Activated naive CD8-positive, alpha-beta T cell treated with anti-CD3 and anti-CD28 coated beads, Interleukin-2, amount 10 ng/mL, durations not matched to agents 7 days and 5 days (primary cell): Measurements from ENCODE around the gene SNORC. TPM values are rescaled to one million over a fixed set of nuclear protein-coding genes. Genes with fewer than 3 reads are reported as not detected.
"Not testable (repeated sequence)": the region's sequence is repeated elsewhere in the genome, so short reads cannot be mapped to it uniquely, and the experiment has no call there.

Source experiments
- ATAC-seq: fragments of 150-1000 bp; cut with Tn5 transposase; one replicate; pipeline ENCODE4 v1.10.0; 2021; ENCODE audit warnings: low read depth, moderate library complexity
- POLR2A ChIA-PET: fragments of 350-600 bp; sonication (Branson Sonifier 250); formaldehyde crosslinking; loops from one replicate; lab custom pipeline; 2021; ENCODE audit warnings: antibody characterized with exemption; lab: Charles Lee
- DNase-seq: peaks from one replicate; pipeline ENCODE4 v3.0.0; 2021
- H3K27ac Mint-ChIP-seq: one replicate; pipeline ENCODE4 v1.8.0; 2022; ENCODE audit warnings: mild to moderate bottlenecking, mixed read lengths
- H3K27me3 Mint-ChIP-seq: one replicate; pipeline ENCODE4 v1.8.0; 2022; ENCODE audit warnings: mild to moderate bottlenecking, moderate library complexity, mixed read lengths
- H3K36me3 Mint-ChIP-seq: one replicate; pipeline ENCODE4 v1.8.0; 2021; ENCODE audit warnings: mild to moderate bottlenecking, mixed read lengths
- H3K4me1 Mint-ChIP-seq: one replicate; pipeline ENCODE4 v1.8.0; 2021; ENCODE audit warnings: mixed read lengths
- H3K4me3 Mint-ChIP-seq: one replicate; pipeline ENCODE4 v1.8.0; 2022; ENCODE audit warnings: mild to moderate bottlenecking, moderate library complexity, mixed read lengths
- H3K9me3 Mint-ChIP-seq: one replicate; pipeline ENCODE4 v1.8.0; 2021; ENCODE audit warnings: mixed read lengths
- total RNA-seq, 2 experiments: library from RNA; stranded (reverse); gene quantifications; one replicate each; pipeline ENCODE4 v1.2.3, GENCODE V29; 2021

The SNORC gene
- total RNA-seq, 2 experiments from 2014 or later: 1.5 to 2.1 TPM

DNA sequence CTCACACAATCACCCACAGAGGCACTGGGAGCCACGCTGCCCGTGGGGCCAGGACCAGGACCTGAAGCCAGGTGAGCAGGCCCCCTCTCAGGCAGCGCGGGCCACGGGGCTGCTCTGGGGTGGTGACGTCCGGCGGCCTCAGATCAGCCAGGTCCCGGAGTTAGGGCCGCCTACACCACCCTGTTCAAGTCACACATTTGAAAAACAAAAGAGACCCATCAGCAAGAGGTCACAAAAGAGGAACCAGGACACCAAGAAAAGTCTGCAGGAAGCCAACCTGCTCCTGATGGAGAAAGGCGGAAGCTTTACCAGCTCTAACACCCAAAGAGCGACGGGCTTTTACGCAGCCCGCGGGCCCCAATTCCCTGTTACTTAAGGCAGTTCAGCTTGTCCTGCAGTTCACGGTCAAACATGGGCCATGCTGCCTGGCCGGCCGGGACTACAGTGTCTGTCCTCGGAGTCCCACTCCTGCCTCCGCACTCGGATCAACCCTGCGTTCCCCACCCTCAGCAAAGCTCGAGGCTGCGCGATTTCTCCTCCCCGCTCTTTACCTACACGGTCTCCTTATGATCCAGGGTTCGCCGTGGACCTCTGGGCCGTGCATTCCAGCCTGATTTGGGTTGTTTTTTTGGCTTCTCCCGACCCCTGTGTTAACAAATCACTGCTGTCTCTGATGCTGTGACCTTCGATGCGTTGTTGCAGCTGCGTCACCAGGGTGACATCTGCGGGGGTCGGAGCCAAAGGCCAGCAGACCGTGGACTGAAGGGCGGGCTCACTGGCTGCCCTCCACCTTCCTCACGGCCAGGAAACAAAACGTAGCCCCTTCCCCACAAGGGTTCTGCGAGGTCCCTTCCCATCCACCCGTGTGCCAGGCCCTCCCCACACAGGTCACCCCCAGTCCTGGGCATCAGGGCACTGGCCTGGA, 31.0 kb downstream of the SNORC start:
- POLR2A ChIA-PET: interaction anchor here (0.5 kb wide), 1 partner anchor 164 kb away, joined by 3 read pairs; no protein-coding TSS in a partner anchor

DNA sequence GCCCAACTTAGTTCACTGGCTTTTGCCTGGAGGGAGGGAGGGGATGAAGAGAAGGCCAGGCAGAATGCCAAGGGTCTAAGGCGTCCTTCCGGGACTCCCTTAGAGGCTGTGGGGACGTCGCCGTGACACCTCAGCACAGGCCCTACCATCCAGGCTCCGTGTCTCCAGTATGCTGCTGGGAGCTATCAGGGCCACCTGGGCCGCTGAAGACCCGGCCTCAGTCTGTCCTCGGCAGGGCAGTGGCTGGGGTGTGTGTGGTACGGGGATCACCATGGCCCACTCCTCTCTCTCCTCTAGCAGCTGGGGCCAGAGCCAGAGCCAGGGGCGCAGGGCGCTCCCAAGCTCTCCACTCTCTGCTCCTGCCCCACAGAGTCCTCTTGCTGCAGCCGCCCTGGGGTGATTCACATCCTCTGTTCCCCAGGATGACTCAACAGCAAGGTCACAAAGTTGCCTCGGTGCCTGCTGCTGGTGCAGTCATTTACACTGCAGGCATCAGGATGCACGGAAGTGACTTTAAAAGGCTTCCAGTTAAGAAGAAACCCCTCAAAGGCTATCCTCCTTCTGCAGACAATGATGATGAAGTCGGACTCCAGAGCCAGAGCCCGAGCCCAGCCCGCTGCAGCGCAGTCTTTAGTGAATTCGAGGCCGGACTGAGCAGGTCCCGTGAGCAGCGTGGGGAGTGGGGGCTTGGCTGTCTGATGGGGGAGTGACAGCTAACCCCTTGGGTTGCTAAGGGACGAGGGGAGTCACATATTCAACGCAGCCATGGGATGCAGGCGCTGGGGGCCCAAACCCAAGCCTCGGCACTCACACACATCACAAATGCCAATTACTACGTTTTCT, 31.9 kb downstream of the SNORC start:
- Mint-ChIP-seq H3K4me3 (no peak overlapping the region), H3K36me3 (no peaks in the 10 kb centered on the region), H3K4me1 (no peaks in the 10 kb centered on the region), H3K9me3 (no peaks in the 10 kb centered on the region), H3K27ac (no peak overlapping the region), H3K27me3 (no peaks in the 10 kb centered on the region)
- DNase-seq (no peak), ATAC-seq (no peak)
- POLR2A ChIA-PET: interaction anchor here (0.5 kb wide), 1 partner anchor 164 kb away, joined by 3 read pairs; no protein-coding TSS in a partner anchor

More for the DNA sequence above, 31.0 kb downstream of the SNORC start:
- no peaks in the 10 kb centered on the region for H3K27me3 Mint-ChIP-seq
- DNase-seq (no peak), ATAC-seq (no peak)
- no peak overlapping the region for H3K27ac Mint-ChIP-seq
- no peaks in the 10 kb centered on the region for H3K36me3 Mint-ChIP-seq
- H3K9me3 Mint-ChIP-seq: no peaks in the 10 kb centered on the region
- H3K4me1 Mint-ChIP-seq: no peaks in the 10 kb centered on the region
- no peak overlapping the region for H3K4me3 Mint-ChIP-seq

DNA sequence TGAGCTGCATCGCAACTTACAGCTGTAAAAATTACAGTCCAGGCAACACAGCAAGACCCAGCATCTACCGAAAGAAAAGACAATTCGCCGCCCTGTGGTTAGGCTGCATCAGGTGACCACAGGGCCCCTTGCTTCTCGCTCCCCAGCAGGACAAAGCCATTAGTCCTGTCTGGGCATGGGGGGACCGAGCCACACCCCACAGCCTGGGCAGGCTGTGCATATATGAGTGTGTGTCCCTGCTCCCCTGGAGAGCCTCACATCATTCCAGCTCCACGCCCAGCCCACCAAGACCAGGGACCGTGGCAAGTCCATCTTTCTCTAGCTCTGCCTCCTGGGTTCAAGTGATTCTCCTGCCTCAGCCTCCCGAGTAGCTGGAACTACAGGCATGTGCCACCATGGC, 33.9 kb downstream of the SNORC start:
- H3K27me3 Mint-ChIP-seq: no peaks in the 10 kb centered on the region
- DNase-seq (no peak), ATAC-seq (no peak)
- H3K4me3 Mint-ChIP-seq: no peak overlapping the region
- H3K27ac Mint-ChIP-seq: no peak overlapping the region
- POLR2A ChIA-PET: no interaction called here
- H3K36me3 Mint-ChIP-seq: no peaks in the 10 kb centered on the region
- H3K9me3 Mint-ChIP-seq: no peaks in the 10 kb centered on the region
- H3K4me1 Mint-ChIP-seq: no peaks in the 10 kb centered on the region

DNA sequence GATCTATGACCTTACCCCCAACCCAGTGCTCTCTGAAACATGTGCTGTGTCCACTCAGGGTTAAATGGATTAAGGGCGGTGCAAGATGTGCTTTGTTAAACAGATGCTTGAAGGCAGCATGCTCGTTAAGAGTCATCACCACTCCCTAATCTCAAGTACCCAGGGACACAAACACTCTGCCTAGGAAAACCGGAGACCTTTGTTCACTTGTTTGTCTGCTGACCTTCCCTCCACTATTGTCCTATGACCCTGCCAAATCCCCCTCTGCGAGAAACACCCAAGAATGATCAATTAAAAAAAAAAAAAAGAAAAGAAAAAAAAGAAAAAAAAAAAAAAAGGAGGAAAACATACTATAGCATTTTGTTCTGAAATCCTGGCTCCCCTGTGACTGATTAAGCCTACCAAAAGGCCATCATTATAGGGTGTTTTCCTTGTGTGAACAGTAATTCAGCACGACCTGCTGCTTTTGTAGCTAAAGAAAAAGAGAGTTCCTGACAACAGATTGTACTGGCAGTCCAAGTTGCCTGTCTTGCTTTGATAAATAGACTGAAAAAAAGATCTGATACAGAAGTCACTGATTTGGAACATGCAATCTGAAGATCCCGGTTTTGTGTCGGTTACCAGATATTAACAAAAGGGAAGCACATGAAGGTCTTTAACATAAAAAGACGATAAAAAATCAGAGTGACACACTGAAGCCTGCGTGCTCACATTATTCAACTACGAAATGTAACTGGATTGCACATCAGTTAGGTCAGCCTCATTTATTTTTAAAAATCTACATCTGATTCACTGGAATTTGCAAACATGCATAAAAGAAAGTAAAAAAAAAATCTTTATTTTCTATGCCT, 37.0 kb downstream of the SNORC start:
- ATAC-seq, H3K27ac Mint-ChIP-seq, POLR2A ChIA-PET, H3K4me1 Mint-ChIP-seq, H3K4me3 Mint-ChIP-seq, DNase-seq, H3K36me3 Mint-ChIP-seq: not testable (repeated sequence)
- peaks cover 23% of the 10 kb centered on the region for H3K27me3 Mint-ChIP-seq
- H3K9me3 Mint-ChIP-seq: peaks cover 10% of the 10 kb centered on the region

DNA sequence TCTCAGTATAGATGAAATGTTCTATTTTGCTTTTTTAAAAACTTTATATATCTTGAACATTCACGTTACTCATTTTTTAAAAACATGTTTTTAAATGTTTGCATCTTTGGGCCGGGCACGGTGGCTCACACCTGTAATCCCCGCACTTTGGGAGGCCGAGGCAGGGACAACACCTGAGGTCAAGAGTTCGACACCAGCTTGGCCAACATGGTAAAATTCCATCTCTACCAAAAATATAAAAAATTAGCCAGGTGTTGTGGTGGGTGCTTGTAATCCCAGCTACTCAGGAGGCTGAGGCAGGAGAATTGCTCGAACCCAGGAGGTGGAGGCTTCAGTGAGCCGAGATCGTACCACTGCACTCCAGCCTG, 37.6 kb downstream of the SNORC start:
- H3K4me1 Mint-ChIP-seq, ATAC-seq, DNase-seq, H3K36me3 Mint-ChIP-seq, H3K4me3 Mint-ChIP-seq, H3K27ac Mint-ChIP-seq, POLR2A ChIA-PET: not testable (repeated sequence)
- Mint-ChIP-seq H3K9me3 (peaks cover 10% of the 10 kb centered on the region), H3K27me3 (peaks cover 29% of the 10 kb centered on the region)

DNA sequence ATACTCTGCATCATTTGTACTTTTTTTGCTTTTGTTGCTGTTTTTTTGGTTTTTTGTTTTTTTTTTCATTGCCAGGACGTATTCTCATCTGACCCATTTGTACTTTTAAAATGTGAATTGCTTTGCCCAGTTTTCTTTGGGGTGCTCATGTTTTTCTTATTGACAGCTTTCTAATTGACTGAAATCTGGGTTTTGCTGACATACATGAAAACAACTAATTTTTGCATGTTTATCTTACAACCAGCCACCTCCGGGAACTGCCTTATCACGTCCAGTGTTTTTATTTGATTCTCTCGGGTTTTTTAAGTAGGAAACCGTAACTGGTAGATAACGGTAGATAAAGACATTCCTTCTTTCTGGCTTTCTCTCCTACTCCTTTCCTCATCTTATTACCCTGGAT, 38.6 kb downstream of the SNORC start:
- POLR2A ChIA-PET: no interaction called here
- peaks cover 10% of the 10 kb centered on the region for H3K9me3 Mint-ChIP-seq
- peaks cover 34% of the 10 kb centered on the region for H3K27me3 Mint-ChIP-seq
- no peak overlapping the region for H3K27ac Mint-ChIP-seq
- H3K36me3 Mint-ChIP-seq: no peaks in the 10 kb centered on the region
- no peaks in the 10 kb centered on the region for H3K4me1 Mint-ChIP-seq
- H3K4me3 Mint-ChIP-seq: no peak overlapping the region
- DNase-seq (no peak), ATAC-seq (no peak)

DNA sequence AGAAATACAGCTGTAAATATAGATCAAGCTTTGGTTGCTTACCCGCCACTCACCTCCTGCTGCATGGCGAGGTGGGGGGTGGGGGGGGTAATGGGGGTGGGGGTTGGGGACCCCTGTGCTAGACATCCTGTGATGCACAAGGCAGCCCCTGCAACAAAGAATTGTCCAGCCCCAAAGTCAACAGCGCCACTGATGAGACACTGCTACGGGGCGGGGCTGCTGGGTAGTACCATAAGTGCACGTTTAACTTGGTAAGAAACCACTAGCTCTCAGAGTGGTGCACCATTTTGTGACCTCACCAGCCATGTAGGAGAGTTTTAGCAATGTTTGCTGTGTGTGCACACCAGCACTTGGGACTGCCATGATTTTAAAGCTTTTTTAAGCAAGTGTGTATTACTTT, 40.3 kb downstream of the SNORC start:
- H3K36me3 Mint-ChIP-seq: no peaks in the 10 kb centered on the region
- peaks cover 40% of the 10 kb centered on the region for H3K27me3 Mint-ChIP-seq
- no peak overlapping the region for H3K4me3 Mint-ChIP-seq
- no peak for DNase-seq
- peaks cover 10% of the 10 kb centered on the region for H3K9me3 Mint-ChIP-seq
- no peak for ATAC-seq
- H3K4me1 Mint-ChIP-seq: no peaks in the 10 kb centered on the region
- no peak overlapping the region for H3K27ac Mint-ChIP-seq
- POLR2A ChIA-PET: no interaction called here

DNA sequence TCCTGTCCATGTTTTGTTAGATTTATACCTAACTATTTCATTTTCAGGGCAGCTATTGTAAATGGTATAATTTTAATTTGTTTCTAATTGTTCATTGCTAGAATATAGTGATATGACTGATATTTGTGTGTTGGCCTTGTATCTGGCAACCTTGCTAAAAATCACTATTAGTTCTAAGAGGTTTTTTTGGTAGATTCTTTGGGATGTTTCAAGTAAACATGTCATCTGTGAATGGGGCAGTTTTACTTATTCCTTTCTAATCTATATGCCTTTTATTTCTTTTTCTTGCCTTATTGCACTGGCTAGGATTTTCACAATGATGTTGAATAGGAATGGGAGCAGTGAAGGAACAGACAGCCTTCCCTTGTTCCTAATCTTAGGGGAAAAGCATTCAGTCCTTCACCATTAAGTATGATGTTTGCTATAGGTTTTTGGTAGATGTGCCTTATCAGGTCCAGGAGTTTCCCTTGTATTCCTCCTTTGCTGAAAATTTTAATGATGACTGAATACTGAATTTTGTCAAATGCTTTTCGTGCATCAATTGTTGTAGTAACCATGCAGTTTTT, 41.7 kb downstream of the SNORC start:
- POLR2A ChIA-PET: no interaction called here
- H3K27me3 Mint-ChIP-seq: peaks cover 50% of the 10 kb centered on the region

DNA sequence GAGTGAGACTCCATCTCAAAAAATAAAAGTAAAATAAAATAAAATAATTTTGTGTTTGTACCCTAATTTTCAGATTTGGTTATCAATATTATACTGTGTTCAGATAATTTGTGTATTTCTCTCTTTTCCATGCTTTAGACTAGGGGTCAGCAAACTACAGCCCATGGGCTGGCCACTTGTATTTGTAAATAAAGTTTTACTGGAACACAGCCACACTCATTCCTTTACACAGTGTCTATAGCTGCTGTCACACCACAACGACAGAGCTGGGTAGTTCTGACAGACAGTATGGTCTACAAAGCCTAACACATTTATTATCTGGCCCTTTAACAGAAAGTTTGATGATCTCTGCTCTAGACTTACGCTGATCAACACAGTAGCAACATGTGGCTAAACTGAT, 43.8 kb downstream of the SNORC start:
- no peak overlapping the region for H3K27ac Mint-ChIP-seq
- H3K9me3 Mint-ChIP-seq: peaks cover 10% of the 10 kb centered on the region
- H3K4me1 Mint-ChIP-seq: no peaks in the 10 kb centered on the region
- DNase-seq (no peak), ATAC-seq (no peak)
- POLR2A ChIA-PET: no interaction called here
- no peak overlapping the region for H3K4me3 Mint-ChIP-seq
- peaks cover 50% of the 10 kb centered on the region for H3K27me3 Mint-ChIP-seq
- H3K36me3 Mint-ChIP-seq: no peaks in the 10 kb centered on the region

More for the DNA sequence above, 41.7 kb downstream of the SNORC start:
- H3K4me1 Mint-ChIP-seq: no peaks in the 10 kb centered on the region
- peaks cover 10% of the 10 kb centered on the region for H3K9me3 Mint-ChIP-seq
- DNase-seq (no peak), ATAC-seq (no peak)
- no peak overlapping the region for H3K4me3 Mint-ChIP-seq
- no peaks in the 10 kb centered on the region for H3K36me3 Mint-ChIP-seq
- H3K27ac Mint-ChIP-seq: no peak overlapping the region

DNA sequence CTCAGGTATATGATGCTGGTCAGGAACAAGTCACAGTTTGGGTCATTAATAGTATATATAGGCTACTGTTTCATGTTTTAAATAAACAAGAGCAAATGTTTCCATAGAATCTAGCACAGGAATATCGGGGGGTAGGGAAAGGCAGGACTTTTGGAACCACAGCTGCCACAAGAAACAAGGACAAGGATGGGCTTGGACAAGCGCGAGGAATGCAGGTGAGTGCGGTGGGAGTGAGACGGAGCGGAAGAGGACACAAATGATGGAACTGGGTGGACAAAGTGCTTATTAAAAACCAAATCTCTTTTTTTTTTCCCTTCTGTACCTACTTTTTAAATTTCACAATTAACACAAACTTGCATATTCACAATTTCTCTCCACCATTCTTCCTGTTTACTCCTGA, 49.1 kb downstream of the SNORC start:
- no peak overlapping the region for H3K27ac Mint-ChIP-seq
- H3K4me1 Mint-ChIP-seq: no peaks in the 10 kb centered on the region
- POLR2A ChIA-PET: no interaction called here
- H3K4me3 Mint-ChIP-seq: no peak overlapping the region
- H3K9me3 Mint-ChIP-seq: no peaks in the 10 kb centered on the region
- no peak for ATAC-seq
- no peak for DNase-seq
- no peaks in the 10 kb centered on the region for H3K36me3 Mint-ChIP-seq
- peaks cover 35% of the 10 kb centered on the region for H3K27me3 Mint-ChIP-seq

DNA sequence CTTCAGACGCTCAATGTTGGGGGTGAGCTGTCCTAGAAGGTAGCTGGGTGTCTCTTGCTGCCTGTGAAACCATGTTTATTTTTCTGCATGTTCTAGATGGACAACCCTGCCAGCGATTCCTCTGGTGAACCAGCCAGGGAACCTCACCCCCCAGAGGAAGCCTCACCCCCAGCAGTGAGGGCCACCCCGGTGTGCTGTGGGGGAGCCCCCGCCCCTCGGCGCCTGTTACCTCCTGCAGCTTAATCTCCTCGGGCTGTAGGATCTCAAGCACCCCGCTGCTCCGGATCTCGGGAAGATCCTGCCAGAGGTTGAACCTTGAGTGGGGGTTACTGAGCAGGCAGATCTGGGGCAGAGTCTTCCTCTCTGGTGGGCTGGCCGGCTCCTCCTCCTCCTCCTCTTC, 50.0 kb downstream of the SNORC start:
- ATAC-seq: no peak
- Mint-ChIP-seq H3K4me3 (no peak overlapping the region), H3K4me1 (no peaks in the 10 kb centered on the region), H3K9me3 (no peaks in the 10 kb centered on the region), H3K27me3 (peaks cover 42% of the 10 kb centered on the region), H3K27ac (no peak overlapping the region), H3K36me3 (no peaks in the 10 kb centered on the region)
- POLR2A ChIA-PET: no interaction called here
- DNase-seq: no peak

DNA sequence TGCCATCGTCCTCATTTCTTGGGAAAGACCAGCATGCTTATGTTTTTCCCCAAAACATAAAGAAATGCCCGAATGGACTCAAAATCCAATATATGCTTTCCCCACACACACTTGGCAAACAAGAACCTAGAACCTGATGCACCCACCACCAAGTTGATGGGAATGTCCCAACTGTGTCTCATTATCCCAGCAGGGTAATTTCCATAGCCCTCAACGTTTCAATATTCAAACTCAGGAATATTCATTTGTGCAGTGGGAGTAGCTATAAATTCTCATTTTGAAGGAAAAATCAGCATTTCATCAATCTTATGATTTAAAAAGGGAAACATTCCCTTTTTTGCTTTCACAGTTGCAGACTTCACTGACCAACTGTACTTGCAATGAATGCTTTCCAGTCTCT, 50.7 kb downstream of the SNORC start:
- Mint-ChIP-seq H3K4me3 (no peak overlapping the region), H3K27me3 (peaks cover 43% of the 10 kb centered on the region), H3K27ac (no peak overlapping the region), H3K4me1 (no peaks in the 10 kb centered on the region), H3K9me3 (no peaks in the 10 kb centered on the region), H3K36me3 (no peaks in the 10 kb centered on the region)
- POLR2A ChIA-PET: no interaction called here
- DNase-seq (no peak), ATAC-seq (no peak)

DNA sequence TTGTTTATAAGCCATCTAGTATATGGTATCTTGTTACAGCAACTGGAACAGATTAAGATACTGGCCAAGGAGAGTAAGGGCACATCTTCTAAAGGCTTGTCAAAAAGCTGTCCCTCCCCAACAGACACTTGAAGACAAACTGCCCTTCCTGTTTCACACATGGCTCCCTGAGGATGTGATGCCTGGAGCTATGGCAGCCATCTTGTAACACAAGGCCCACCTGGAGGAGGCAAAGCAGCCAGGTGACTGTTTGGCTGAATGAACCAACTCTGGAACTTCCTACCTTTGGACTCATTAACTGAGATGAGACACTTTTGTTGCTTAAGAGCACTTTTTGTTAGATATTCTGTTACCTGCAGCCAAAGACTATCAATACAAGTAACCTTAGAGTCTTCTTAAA, 54.4 kb downstream of the SNORC start:
- peaks cover 54% of the 10 kb centered on the region for H3K27me3 Mint-ChIP-seq
- H3K4me3 Mint-ChIP-seq: no peak overlapping the region
- ATAC-seq (no peak), DNase-seq (no peak)
- H3K27ac Mint-ChIP-seq: no peak overlapping the region
- no peaks in the 10 kb centered on the region for H3K36me3 Mint-ChIP-seq
- no peaks in the 10 kb centered on the region for H3K9me3 Mint-ChIP-seq
- POLR2A ChIA-PET: no interaction called here
- no peaks in the 10 kb centered on the region for H3K4me1 Mint-ChIP-seq
